ENCODE measurements around the gene TMEM128. TPM values are rescaled to one million over a fixed set of nuclear protein-coding genes. Genes with fewer than 3 reads are reported as not detected.
"Not testable (repeated sequence)": the region's sequence is repeated elsewhere in the genome, so short reads cannot be mapped to it uniquely, and the experiment has no call there.

The TMEM128 gene
- total and polyA plus RNA-seq, 3 donors from 2014 or later: 22.3 to 47.4 (median 24.6) TPM

DNA sequence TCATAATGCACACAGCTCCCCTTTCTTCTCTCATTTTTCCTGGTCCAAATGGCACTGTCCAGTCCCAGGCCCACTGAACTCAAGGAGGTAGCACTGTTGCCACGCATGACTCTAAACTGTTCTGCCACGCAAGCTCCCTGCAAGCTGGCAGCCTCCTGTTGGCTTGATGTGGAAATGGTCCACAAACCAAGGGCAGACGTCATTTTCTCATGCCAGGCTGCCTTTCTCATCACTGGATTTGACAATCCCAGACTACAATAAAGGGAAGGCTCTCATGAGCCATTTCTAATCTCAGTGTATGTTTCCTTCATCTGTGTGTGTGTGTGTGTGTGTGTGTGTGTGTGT is 43.6 kb downstream of the TMEM128 start:
- Histone ChIP-seq H3K27ac (no peak overlapping the region), H3K4me3 (no peak overlapping the region), H3K36me3 (ENCODE audit: low read depth, missing control alignments) (no peaks in the 10 kb centered on the region), H3K27me3 (no peaks in the 10 kb centered on the region), H3K4me1 (no peaks in the 10 kb centered on the region), H3K9me3 (no peaks in the 10 kb centered on the region)
- TF ChIP-seq, protein P1, sequence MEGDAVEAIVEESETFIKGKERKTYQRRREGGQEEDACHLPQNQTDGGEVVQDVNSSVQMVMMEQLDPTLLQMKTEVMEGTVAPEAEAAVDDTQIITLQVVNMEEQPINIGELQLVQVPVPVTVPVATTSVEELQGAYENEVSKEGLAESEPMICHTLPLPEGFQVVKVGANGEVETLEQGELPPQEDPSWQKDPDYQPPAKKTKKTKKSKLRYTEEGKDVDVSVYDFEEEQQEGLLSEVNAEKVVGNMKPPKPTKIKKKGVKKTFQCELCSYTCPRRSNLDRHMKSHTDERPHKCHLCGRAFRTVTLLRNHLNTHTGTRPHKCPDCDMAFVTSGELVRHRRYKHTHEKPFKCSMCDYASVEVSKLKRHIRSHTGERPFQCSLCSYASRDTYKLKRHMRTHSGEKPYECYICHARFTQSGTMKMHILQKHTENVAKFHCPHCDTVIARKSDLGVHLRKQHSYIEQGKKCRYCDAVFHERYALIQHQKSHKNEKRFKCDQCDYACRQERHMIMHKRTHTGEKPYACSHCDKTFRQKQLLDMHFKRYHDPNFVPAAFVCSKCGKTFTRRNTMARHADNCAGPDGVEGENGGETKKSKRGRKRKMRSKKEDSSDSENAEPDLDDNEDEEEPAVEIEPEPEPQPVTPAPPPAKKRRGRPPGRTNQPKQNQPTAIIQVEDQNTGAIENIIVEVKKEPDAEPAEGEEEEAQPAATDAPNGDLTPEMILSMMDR (IDR thresholded peaks at IDR 0.05): no peak
- TF ChIP-seq POLR2A (IDR thresholded peaks at IDR 0.05): no peak
- no peak for DNase-seq
- intact Hi-C loops (cut with DNase I; ENCODE audit: low total_unique reads): no loop called here
- 85 to 88% methylated on average over 3 of the region's 3 CpGs for whole genome bisulfite sequencing, 2 donors

DNA sequence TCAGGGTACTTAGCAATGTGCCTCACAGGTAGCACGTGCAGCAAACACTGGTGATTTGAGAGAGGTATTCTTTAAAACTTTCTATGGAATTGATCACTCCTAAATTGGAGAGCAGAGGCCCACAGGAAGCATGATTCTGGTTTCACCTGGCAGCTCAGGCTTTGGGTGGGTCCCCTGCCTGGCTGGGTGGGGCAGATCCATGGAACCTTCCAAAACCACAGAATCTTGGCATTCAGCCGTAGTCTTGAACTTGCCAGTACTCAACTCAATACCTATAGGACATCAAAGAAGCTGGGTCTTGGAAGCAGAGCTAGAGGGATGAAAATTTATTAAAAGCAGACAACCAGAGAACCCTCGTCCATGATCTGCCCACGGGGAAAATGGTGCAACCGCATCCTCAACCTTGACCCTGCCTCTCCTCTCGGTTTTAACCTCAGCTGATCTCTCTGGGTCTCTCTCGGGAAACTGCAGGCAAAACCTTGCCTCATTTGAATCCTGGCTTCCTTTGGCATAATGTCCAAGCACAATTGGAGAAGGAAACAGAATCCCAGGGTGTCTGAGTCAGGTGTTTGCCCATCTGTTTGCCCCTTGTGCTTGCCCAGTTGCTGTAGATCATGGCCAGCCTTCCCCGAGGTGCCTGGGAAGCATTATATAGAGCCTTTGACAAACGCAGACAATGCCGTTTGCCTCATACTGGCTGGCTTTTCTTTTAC is 44.2 kb downstream of the TMEM128 start:
- Histone ChIP-seq H3K36me3 (ENCODE audit: low read depth, missing control alignments) (no peaks in the 10 kb centered on the region), H3K4me1 (no peaks in the 10 kb centered on the region), H3K9me3 (no peaks in the 10 kb centered on the region), H3K27me3 (no peaks in the 10 kb centered on the region), H3K27ac (no peak overlapping the region), H3K4me3 (no peak overlapping the region)
- no peak for DNase-seq
- intact Hi-C loops (cut with DNase I; ENCODE audit: low total_unique reads): no loop called here
- 74 to 79% methylated on average over 10 of the region's 10 CpGs for WGBS, 2 donors
- no peak for TF ChIP-seq POLR2A (IDR thresholded peaks at IDR 0.05)
- TF ChIP-seq, protein P1 (IDR thresholded peaks at IDR 0.05): no peak

DNA sequence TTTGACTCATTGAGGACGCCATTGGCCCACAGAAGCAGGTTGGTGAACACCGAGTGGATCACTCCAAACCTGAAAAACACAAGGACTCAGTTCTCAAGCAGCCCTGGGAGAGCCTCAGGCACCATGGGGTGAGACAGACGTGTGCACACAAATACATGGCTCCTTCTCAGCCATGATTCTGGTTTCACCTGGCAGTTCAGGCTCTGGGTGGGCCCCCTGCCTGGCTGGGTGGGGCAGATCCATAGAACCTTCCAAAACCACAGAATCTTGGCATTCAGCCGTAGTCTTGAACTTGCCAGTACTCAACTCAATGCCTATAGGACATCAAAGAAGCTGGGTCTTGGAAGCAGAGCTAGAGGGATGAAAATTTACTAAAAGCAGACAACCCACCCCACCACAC is 45.5 kb downstream of the TMEM128 start:
- Histone ChIP-seq H3K27me3 (no peaks in the 10 kb centered on the region), H3K36me3 (ENCODE audit: low read depth, missing control alignments) (no peaks in the 10 kb centered on the region), H3K4me1 (no peaks in the 10 kb centered on the region), H3K4me3 (no peak overlapping the region), H3K27ac (no peak overlapping the region), H3K9me3 (no peaks in the 10 kb centered on the region)
- 88 to 90% methylated on average over 2 to 4 of the region's 4 CpGs for WGBS, 2 donors
- intact Hi-C loops (cut with DNase I; ENCODE audit: low total_unique reads): no loop called here
- TF ChIP-seq POLR2A (IDR thresholded peaks at IDR 0.05): no peak
- no peak for DNase-seq

DNA sequence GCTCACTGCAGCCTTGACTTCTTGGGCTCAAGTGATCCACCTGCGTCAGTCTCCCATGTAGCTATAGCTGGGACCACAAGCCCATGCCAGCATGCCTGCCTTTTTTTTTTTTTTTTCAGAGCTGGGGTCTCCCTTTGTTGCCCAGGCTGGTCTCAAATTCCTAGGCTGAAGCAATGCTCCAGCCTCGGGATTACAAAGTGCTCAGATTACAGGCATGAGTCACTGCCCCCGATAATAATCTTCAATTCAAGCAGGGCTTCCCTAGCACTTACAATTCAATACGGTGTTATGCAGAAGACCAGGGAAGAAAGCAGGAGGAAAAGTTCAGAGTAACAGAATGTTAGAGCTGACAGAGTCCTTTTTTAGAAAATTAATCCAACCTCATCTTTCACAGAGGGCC is 47.4 kb downstream of the TMEM128 start:
- no peak for DNase-seq
- 57 to 65% methylated on average over 4 of the region's 4 CpGs for WGBS, 2 donors
- Histone ChIP-seq H3K27me3 (no peaks in the 10 kb centered on the region), H3K4me3 (no peak overlapping the region), H3K36me3 (ENCODE audit: low read depth, missing control alignments) (no peaks in the 10 kb centered on the region), H3K4me1 (no peaks in the 10 kb centered on the region), H3K9me3 (no peaks in the 10 kb centered on the region), H3K27ac (no peak overlapping the region)
- TF ChIP-seq, protein P1 (IDR thresholded peaks at IDR 0.05): no peak
- TF ChIP-seq POLR2A (IDR thresholded peaks at IDR 0.05): no peak
- intact Hi-C loops (cut with DNase I; ENCODE audit: low total_unique reads): no loop called here

DNA sequence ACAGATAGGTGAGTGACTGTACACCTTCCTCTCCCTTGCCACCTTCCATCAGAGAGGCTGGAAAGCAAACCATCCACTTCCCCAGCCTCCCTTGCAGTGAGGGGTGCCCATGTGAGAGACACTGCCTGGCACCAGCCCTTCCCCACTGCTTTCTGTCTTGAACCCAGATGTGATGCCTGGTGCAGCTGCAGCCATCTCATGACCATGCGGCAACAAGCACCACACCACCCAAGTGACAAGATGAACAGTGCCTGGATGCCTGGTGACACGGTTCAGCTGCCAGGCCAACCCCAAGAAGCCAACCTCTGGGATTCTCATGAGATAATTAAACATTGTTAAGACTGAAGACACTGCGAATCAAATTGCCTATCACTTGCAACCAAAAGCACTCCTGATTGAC is 52.7 kb downstream of the TMEM128 start:
- TF ChIP-seq, protein P1 (IDR thresholded peaks at IDR 0.05): no peak
- TF ChIP-seq POLR2A (IDR thresholded peaks at IDR 0.05): no peak
- WGBS, 2 donors: 86 to 93% methylated on average over 3 of the region's 3 CpGs

DNA sequence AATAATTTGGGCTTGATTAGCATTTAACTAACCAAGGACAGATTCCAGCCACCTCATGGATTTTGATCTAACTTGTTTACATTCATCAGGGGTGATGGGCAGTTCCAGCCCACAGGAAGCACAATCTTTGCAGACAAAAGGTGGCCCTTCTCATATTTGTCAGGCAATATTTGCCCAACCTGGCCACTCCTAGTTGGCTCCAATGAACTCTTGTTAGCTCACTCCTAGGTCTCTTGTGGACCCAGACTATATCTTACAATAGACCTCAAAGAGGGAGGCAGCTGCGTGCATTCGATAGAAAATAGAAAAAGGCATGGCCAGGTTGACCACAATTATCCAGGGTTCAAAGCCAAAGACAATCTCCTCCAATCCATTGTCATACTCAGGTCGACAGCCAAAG is 59.5 kb downstream of the TMEM128 start:
- H3K4me1 ChIP-seq; H3K36me3 ChIP-seq (ENCODE audit: low read depth, missing control alignments); DNase-seq; H3K9me3 ChIP-seq; H3K27me3 ChIP-seq; intact Hi-C loops (cut with DNase I; ENCODE audit: low total_unique reads); H3K4me3 ChIP-seq; H3K27ac ChIP-seq: not testable (repeated sequence)
- 88 to 97% methylated on average over 3 of the region's 3 CpGs for WGBS, 2 donors

More for the DNA sequence above, 52.7 kb downstream of the TMEM128 start:
- no peak overlapping the region for H3K4me3 ChIP-seq
- H3K36me3 ChIP-seq (ENCODE audit: low read depth, missing control alignments): no peaks in the 10 kb centered on the region
- intact Hi-C loops (cut with DNase I; ENCODE audit: low total_unique reads): no loop called here
- no peaks in the 10 kb centered on the region for H3K4me1 ChIP-seq
- no peaks in the 10 kb centered on the region for H3K9me3 ChIP-seq
- no peak overlapping the region for H3K27ac ChIP-seq
- no peak for DNase-seq
- H3K27me3 ChIP-seq: no peaks in the 10 kb centered on the region
